Colonic mucosa (tissue), 4 donors: ENCODE results near the gene RBP3. TPM values are rescaled to one million over a fixed set of nuclear protein-coding genes. Genes with fewer than 3 reads are reported as not detected.

Source experiments
- DNase-seq: peaks from one replicate; pipeline ENCODE4 v3.0.0-alpha.2; 2020
- H3K27ac ChIP-seq: fragments of 200-600 bp; one replicate; pipeline ENCODE4 v1.8.0; 2021
- H3K27me3 ChIP-seq: fragments of 200-600 bp; one replicate; pipeline ENCODE4 v1.8.0; 2021
- H3K36me3 ChIP-seq: fragments of 200-600 bp; one replicate; pipeline ENCODE4 v1.8.0; 2021
- H3K4me1 ChIP-seq: fragments of 200-600 bp; one replicate; pipeline ENCODE4 v1.8.0; 2021; ENCODE audit warnings: mild to moderate bottlenecking
- H3K4me3 ChIP-seq: fragments of 200-600 bp; one replicate; pipeline ENCODE4 v1.8.0; 2021
- H3K9ac ChIP-seq, 2 donors: one replicate each; pipeline ENCODE4 v1.7.0; 2013; ENCODE audit warnings: control low read depth in 2 of 2, low read depth in 2 of 2, low read length in 2 of 2
- H3K9me3 ChIP-seq: fragments of 200-600 bp; one replicate; pipeline ENCODE4 v1.8.0; 2021
- intact Hi-C: fragments of 100-400 bp; cut with DNase I; formaldehyde crosslinking; loops from one replicate; pipeline ENCODE4 v1.14.1; 2022
- total RNA-seq, 2 donors: library from RNA; stranded (reverse); fragmentation: NEBNext Ultra II Directional in 1 of 2; extraction: Animal tissue kit (Norgen Biotek cat#: 25700) in 1 of 2; gene quantifications; one replicate each; pipeline ENCODE4 v1.2.1, GENCODE V29; 2021
- TF ChIP-seq, protein P1 (sequence below): fragments of 200-600 bp; IDR thresholded peaks from one replicate; pipeline ENCODE4 v1.8.0; 2022; ENCODE audit warnings: antibody characterized with exemption, mild to moderate bottlenecking
- donor health status: healthy.
- donor health status: DM: no; HTN: no; CAD: no.
- donor health status: DM: no; HTN: no; CAD: no.

The RBP3 gene
- total RNA-seq, 2 donors from 2014 or later: not detected

DNA sequence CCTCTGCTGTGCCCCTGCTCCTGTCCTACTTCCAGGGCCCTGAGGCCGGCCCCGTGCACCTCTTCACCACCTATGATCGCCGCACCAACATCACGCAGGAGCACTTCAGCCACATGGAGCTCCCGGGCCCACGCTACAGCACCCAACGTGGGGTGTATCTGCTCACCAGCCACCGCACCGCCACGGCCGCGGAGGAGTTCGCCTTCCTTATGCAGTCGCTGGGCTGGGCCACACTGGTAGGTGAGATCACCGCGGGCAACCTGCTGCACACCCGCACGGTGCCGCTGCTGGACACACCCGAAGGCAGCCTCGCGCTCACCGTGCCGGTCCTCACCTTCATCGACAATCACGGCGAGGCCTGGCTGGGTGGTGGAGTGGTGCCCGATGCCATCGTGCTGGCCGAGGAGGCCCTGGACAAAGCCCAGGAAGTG is 1.8 kb downstream of the RBP3 start:
- no peaks in the 10 kb centered on the region for H3K4me1 ChIP-seq
- no peak overlapping the region for H3K9ac ChIP-seq
- H3K4me3 ChIP-seq: no peak overlapping the region
- TF ChIP-seq, protein P1, sequence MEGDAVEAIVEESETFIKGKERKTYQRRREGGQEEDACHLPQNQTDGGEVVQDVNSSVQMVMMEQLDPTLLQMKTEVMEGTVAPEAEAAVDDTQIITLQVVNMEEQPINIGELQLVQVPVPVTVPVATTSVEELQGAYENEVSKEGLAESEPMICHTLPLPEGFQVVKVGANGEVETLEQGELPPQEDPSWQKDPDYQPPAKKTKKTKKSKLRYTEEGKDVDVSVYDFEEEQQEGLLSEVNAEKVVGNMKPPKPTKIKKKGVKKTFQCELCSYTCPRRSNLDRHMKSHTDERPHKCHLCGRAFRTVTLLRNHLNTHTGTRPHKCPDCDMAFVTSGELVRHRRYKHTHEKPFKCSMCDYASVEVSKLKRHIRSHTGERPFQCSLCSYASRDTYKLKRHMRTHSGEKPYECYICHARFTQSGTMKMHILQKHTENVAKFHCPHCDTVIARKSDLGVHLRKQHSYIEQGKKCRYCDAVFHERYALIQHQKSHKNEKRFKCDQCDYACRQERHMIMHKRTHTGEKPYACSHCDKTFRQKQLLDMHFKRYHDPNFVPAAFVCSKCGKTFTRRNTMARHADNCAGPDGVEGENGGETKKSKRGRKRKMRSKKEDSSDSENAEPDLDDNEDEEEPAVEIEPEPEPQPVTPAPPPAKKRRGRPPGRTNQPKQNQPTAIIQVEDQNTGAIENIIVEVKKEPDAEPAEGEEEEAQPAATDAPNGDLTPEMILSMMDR: no peak
- H3K27ac ChIP-seq: no peak overlapping the region
- DNase-seq: no peak
- H3K36me3 ChIP-seq: no peaks in the 10 kb centered on the region
- intact Hi-C loops: no loop called here
- no peaks in the 10 kb centered on the region for H3K27me3 ChIP-seq
- no peaks in the 10 kb centered on the region for H3K9me3 ChIP-seq

DNA sequence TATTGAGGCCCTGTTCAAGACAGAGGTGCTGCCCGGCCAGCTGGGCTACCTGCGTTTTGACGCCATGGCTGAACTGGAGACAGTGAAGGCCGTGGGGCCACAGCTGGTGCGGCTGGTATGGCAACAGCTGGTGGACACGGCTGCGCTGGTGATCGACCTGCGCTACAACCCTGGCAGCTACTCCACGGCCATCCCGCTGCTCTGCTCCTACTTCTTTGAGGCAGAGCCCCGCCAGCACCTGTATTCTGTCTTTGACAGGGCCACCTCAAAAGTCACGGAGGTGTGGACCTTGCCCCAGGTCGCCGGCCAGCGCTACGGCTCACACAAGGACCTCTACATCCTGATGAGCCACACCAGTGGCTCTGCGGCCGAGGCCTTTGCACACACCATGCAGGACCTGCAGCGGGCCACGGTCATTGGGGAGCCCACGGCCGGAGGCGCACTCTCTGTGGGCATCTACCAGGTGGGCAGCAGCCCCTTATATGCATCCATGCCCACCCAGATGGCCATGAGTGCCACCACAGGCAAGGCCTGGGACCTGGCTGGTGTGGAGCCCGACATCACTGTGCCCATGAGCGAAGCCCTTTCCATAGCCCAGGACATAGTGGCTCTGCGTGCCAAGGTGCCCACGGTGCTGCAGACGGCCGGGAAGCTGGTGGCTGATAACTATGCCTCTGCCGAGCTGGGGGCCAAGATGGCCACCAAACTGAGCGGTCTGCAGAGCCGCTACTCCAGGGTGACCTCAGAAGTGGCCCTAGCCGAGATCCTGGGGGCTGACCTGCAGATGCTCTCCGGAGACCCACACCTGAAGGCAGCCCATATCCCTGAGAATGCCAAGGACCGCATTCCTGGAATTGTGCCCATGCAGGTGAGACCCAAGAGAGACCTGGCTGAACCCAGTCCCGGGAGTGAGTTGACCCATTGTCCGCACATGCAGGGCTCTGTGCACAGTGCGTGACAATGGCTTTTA is 2.8 kb downstream of the RBP3 start:
- TF ChIP-seq, protein P1: no peak
- no peaks in the 10 kb centered on the region for H3K4me1 ChIP-seq
- H3K27ac ChIP-seq: no peak overlapping the region
- DNase-seq: no peak
- intact Hi-C loops: no loop called here
- no peak overlapping the region for H3K4me3 ChIP-seq
- H3K9me3 ChIP-seq: no peaks in the 10 kb centered on the region
- H3K36me3 ChIP-seq: no peaks in the 10 kb centered on the region
- no peak overlapping the region for H3K9ac ChIP-seq
- no peaks in the 10 kb centered on the region for H3K27me3 ChIP-seq

DNA sequence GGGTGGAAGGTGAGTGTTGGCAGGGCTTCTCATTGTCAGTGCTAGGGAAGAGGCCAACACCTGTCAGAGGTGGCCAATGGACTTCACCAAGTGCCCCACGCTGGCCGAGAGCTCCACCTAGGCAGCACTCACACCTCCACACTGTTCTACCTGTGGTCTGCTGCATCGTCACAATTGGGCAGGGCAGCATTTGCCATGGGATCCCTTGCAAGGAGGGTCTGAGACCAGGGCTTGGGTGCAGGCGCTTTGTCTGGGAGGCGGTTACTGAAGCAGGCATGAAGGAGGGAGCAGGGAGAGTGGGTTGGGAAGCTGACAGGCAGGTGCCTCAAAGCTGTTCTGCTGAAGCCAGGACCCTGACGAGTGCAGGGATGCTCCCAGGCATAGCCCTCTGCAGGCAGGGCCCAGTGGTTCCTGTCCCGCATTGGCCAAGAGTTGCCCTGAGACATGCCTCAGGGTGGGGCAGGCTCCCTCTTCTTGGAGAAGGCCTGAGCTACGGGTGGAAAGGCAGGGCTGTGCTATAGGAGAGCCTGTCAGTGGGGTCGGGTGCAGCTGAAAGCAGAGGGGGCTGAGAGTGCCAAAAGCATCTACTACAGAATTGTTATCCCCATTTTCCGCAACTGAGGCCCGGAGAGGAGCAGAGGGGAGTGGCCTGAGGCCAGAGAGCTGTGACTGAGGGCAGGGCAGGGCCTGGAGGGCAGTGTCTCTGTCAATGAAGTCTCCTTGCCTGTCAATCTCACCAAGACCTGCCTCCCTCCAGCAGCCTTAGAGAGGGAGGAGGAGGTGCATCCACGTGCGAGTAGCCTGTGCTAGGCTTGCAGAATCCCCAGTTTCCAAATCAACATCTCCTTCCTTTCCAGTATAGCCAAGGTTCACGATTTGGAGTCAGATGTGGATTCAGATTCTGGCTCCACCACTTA is 4.0 kb downstream of the RBP3 start:
- no peak for DNase-seq
- Histone ChIP-seq H3K36me3 (no peaks in the 10 kb centered on the region), H3K4me3 (no peak overlapping the region), H3K27ac (no peak overlapping the region), H3K9me3 (no peaks in the 10 kb centered on the region), H3K4me1 (no peaks in the 10 kb centered on the region), H3K9ac (no peak overlapping the region), H3K27me3 (no peaks in the 10 kb centered on the region)
- intact Hi-C loops: no loop called here
- TF ChIP-seq, protein P1: no peak

DNA sequence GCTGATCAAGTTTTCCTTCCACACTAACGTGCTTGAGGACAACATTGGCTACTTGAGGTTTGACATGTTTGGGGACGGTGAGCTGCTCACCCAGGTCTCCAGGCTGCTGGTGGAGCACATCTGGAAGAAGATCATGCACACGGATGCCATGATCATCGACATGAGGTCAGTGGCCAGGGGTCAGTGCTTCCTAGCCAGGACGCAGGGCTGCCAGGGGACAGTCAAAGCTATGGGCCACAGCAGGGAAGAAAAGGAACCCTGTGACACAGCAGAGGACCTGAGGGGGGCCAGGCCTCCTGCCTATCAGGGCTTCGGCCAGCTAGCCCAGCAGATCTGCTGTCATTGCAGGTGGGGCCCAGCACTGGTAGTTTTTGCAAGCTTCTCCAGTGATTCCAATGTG is 5.2 kb downstream of the RBP3 start:
- H3K9me3 ChIP-seq: no peaks in the 10 kb centered on the region
- intact Hi-C loops: no loop called here
- H3K27ac ChIP-seq: no peak overlapping the region
- H3K4me1 ChIP-seq: no peaks in the 10 kb centered on the region
- H3K36me3 ChIP-seq: no peaks in the 10 kb centered on the region
- DNase-seq: no peak
- H3K4me3 ChIP-seq: no peak overlapping the region
- no peak overlapping the region for H3K9ac ChIP-seq
- H3K27me3 ChIP-seq: no peaks in the 10 kb centered on the region
- TF ChIP-seq, protein P1: no peak

DNA sequence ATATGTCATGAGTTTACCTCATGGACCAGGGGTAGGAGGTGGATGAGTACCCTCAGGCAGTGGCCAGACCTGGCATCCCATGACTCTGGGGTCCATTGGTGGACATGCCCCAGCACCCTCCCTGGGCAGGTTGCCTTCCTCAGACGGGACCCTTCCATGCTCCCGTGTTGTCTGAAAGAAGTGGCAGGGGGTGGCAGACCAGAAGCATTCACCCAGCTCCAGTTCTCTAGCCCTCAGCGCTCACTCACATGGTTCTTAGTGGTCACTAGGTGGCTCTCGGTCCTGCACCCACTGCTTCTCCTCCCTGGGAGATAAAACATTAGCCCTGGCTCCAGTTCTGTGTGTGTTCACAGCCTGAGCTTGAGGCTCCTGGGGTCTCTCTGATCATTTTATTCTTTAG is 6.0 kb downstream of the RBP3 start:
- Histone ChIP-seq H3K27ac (no peak overlapping the region), H3K4me3 (no peak overlapping the region), H3K9me3 (no peaks in the 10 kb centered on the region), H3K4me1 (no peaks in the 10 kb centered on the region), H3K27me3 (no peaks in the 10 kb centered on the region), H3K36me3 (no peaks in the 10 kb centered on the region), H3K9ac (no peak overlapping the region)
- TF ChIP-seq, protein P1: no peak
- DNase-seq: no peak
- intact Hi-C loops: no loop called here
